ENCODE results near the gene SLC6A19.

DNA sequence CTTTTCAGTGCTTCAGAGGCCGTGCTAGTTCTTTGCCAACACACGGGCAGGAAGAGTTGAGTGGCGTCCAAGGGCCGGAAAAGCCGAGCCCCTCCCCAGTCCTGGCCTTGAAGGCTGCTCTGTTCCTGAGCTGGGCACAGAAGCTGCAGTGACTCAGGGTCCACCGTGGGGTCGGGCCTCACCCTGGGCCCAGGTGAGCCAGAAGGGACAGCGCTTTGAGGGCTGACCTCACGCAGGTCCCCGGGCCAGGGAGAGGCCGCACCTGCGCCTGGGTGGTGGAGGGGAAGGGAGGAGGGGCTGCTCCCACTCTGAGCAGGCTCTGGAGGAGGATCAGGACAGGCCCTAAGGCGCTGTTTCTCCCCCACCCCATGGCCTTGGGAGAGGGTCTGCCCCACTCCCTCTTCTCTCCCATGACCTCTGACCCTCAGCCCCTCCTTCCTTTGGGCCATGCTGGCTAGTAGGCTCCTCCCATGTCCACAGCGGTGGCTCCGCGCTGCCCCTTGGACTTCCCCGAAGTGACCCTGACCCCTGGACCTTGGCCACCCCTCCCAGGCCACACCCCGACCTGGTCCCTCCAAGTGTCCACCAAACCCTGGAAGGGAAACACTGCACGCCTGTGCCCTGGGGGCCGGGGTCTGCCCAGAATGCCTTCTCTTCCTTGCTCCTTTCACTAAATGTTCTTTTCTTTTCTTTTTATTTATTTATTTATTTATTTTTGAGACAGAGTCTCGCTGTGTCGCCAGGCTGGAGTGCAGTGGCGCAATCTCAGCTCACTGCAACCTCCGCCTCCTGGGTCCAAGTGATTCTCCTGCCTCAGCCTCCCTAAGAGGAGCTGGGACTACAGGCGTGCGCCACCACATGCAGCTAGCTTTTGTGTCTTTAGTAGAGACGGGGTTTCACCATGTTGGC is 19.7 kb upstream of the SLC6A19 start:
- TF ChIP-seq POLR2A (IDR thresholded peaks at IDR 0.05; ENCODE audit: low read length) (no peak), GATA1 (IDR thresholded peaks at IDR 0.05; ENCODE audit: low read depth, low read length) (no peak)

Measured in erythroblast (primary cell).